Psoas muscle (tissue), 8 donors: ENCODE data around the gene SLC2A2. TPM values are rescaled to one million over a fixed set of nuclear protein-coding genes. Genes with fewer than 3 reads are reported as not detected.
"Not testable (repeated sequence)": the region's sequence is repeated elsewhere in the genome, so short reads cannot be mapped to it uniquely, and the experiment has no call there.

Experiments
- ATAC-seq, 4 donors: fragments of 200-7000 bp; cut with Tn5 transposase; one replicate each; pipeline ENCODE4 v1.9.1; 2020; ENCODE audit warnings: moderate library complexity in 3 of 4, mild to moderate bottlenecking in 2 of 4
- DNase-seq, 2 donors: peaks; one replicate each; pipeline ENCODE4 v3.0.0-alpha.2; 2020
- H3K27ac ChIP-seq: fragments of 200-600 bp; one replicate; pipeline ENCODE4 v1.8.0; 2022
- H3K27me3 ChIP-seq, 3 donors: fragments of 200-600 bp in 1 of 3; one replicate each; pipeline versions ENCODE4 v1.6.1 to v1.8.0; 2013 to 2022; ENCODE audit warnings: low read length in 2 of 3, mild to moderate bottlenecking in 2 of 3, moderate library complexity in 1 of 3; ENCODE audit not compliant: insufficient read depth in 3 of 3
- H3K36me3 ChIP-seq, 2 donors: fragments of 200-600 bp in 1 of 2; one replicate each; pipeline versions ENCODE4 v1.6.1 to v1.8.0; 2013 to 2022; ENCODE audit warnings: low read depth in 1 of 2, mild to moderate bottlenecking in 1 of 2, moderate library complexity in 1 of 2; ENCODE audit not compliant: insufficient read depth in 1 of 2
- H3K4me1 ChIP-seq: fragments of 200-600 bp; one replicate; pipeline ENCODE4 v1.8.0; 2022
- H3K4me3 ChIP-seq: fragments of 200-600 bp; one replicate; pipeline ENCODE4 v1.8.0; 2022; ENCODE audit warnings: mild to moderate bottlenecking
- H3K9me3 ChIP-seq: fragments of 200-600 bp; one replicate; pipeline ENCODE4 v1.8.0; 2022
- WGBS, 3 donors: extraction: QIAGEN DNeasy Blood & Tissue Kit; methylation state at CpG; one replicate each; pipeline versions ENCODE4 v1.1.6 to v1.1.7; 2013; 5-methylcytosine and 5-hydroxymethylcytosine counted together
- intact Hi-C, 2 donors: fragments of 100-400 bp; cut with DNase I; formaldehyde crosslinking; loops; one replicate each; pipeline versions ENCODE4 v1.11.0 to v1.14.2; 2022
- polyA plus RNA-seq, 3 donors: library from polyadenylated mRNA; stranded (reverse); fragments of 200-250 nt; gene quantifications; one replicate each; pipeline ENCODE4 v1.2.3, GENCODE V29; 2013
- total RNA-seq, 4 donors: library from RNA; stranded (reverse); fragmentation: NEBNext Ultra II Directional in 2 of 4; extraction: Animal tissue kit (Norgen Biotek cat#: 25700) in 2 of 4; gene quantifications; one replicate each; pipeline versions ENCODE4 v1.2.1 to v1.2.4, GENCODE V29; 2021 to 2023
- TF ChIP-seq, protein P1 (sequence below): fragments of 200-600 bp; IDR thresholded peaks from one replicate; pipeline ENCODE4 v1.8.0; 2022; ENCODE audit warnings: antibody characterized with exemption
- donor health status: healthy with polysubstance abuse.
- donor health status: DM: no; HTN: no; CAD: no; lungs with moderate emphysema.
- donor health status: Bipolar disorder and iron deficiency.
- donor health status: healthy.
- donor health status: DM: yes; HTN: yes; CAD: no.
- donor health status: DM: no; HTN: no; CAD: no.
- donor health status: DM: no; HTN: no; CAD: no.
- donor health status: DM: yes; HTN: yes; CAD: no.

Gene SLC2A2
- total and polyA plus RNA-seq, 7 donors, result 0.05 TPM; not detected in 6

DNA sequence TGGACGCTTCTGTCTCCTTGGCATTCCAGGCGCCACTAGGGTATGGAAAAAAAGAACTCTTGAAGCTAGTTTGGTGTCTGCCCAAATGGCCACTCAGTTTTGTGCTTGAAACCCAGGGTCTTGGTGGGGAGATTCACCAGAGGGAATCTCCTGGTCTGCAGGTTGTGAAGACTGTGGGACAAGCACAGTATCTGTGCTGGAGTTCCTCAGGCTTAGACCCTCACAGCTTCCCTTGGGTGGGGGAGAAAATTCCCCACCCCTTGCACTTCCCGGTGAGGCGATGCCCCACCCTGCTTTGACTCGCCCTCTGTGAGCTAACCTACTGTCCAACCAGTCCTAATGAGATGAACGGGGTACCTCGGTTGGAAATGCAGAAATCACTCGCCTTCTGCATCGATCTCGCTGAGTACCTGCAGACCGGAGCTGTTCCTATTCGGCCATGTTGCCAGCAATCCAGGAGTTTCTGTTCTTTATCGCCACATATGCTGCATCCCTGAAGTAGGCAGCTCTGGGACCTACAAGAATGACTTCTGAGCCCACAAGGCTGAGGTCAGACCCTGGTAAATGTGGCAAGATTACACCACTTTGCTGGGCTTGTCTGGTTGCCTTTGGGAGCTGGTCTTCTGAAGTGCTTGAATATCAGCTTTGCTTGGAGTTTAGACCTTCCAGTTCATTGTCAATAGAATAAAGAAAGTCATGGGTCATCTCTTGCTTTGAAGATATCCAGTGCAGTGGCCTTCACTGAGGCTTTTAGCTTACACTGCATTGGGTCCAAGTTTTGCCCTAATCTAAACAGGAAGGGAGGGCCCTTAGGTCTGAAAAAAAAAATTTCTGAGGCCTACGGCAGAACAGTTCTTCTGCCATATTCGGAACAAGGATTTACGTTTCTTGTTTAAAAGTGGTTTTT lies 51.0 kb downstream of the SLC2A2 start:
- intact Hi-C loops, result no loop called here
- no peak for ATAC-seq
- Histone ChIP-seq H3K9me3 (no peaks in the 10 kb centered on the region), H3K27ac (no peak overlapping the region), H3K36me3 (no peaks in the 10 kb centered on the region), H3K27me3 (peaks cover 0 to 5% (median 0%) of the 10 kb centered on the region in 3 donors), H3K4me1 (no peaks in the 10 kb centered on the region), H3K4me3 (no peak overlapping the region)
- DNase-seq, result no peak
- TF ChIP-seq, protein P1, sequence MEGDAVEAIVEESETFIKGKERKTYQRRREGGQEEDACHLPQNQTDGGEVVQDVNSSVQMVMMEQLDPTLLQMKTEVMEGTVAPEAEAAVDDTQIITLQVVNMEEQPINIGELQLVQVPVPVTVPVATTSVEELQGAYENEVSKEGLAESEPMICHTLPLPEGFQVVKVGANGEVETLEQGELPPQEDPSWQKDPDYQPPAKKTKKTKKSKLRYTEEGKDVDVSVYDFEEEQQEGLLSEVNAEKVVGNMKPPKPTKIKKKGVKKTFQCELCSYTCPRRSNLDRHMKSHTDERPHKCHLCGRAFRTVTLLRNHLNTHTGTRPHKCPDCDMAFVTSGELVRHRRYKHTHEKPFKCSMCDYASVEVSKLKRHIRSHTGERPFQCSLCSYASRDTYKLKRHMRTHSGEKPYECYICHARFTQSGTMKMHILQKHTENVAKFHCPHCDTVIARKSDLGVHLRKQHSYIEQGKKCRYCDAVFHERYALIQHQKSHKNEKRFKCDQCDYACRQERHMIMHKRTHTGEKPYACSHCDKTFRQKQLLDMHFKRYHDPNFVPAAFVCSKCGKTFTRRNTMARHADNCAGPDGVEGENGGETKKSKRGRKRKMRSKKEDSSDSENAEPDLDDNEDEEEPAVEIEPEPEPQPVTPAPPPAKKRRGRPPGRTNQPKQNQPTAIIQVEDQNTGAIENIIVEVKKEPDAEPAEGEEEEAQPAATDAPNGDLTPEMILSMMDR, result no peak
- 90 to 92% (median 91%) methylated on average over 16 of the region's 16 CpGs for WGBS, 3 donors

DNA sequence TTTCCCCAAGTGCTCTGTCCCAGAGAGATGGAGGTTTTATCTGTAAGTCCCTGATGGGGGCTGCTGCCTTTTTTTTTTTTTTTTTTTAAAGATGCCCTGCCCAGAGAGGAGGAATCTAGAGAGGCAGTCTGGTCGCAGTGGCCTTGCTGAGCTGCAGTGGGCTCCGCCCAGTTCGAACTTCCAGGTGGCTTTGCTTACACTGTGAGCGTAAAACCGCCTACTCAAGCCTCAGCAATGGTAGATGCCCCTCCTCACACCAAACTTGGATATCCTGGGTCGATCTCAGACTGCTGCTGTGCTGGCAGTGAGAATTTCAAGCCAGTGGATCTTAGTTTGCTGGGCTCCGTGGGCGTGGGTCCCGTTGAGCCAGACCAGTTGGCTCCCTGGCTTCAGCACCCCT lies 51.6 kb downstream of the SLC2A2 start:
- no peaks in the 10 kb centered on the region for H3K36me3 ChIP-seq
- no peak overlapping the region for H3K4me3 ChIP-seq
- no peaks in the 10 kb centered on the region for H3K9me3 ChIP-seq
- DNase-seq (no peak), ATAC-seq (no peak)
- no peak overlapping the region for H3K27ac ChIP-seq
- TF ChIP-seq, protein P1, result no peak
- 68 to 83% (median 77%) methylated on average over 9 of the region's 9 CpGs for WGBS, 3 donors
- intact Hi-C loops, result no loop called here
- no peaks in the 10 kb centered on the region for H3K4me1 ChIP-seq
- H3K27me3 ChIP-seq, result peaks cover 0 to 5% (median 0%) of the 10 kb centered on the region in 3 donors

DNA sequence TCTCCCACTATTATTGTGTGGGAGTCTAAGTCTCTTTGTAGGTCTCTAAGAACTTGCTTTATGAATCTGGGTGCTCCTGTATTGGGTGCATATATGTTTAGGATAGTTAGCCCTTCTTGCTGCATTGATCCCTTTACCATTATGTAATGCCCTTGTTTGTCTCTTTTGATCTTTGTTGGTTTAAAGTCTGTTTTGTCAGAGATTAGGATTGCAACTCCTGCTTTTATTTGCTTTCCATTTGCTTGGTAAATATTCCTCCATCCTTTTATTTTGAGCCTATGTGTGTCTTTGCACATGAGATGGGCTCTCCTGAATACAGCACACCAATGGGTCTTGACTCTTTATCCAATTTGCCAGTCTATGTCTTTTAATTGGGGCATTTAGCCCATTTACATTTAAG lies 53.6 kb downstream of the SLC2A2 start:
- ATAC-seq, H3K4me1 ChIP-seq, H3K27me3 ChIP-seq, H3K27ac ChIP-seq, H3K9me3 ChIP-seq, intact Hi-C loops, DNase-seq, H3K4me3 ChIP-seq, H3K36me3 ChIP-seq: not testable (repeated sequence)

DNA sequence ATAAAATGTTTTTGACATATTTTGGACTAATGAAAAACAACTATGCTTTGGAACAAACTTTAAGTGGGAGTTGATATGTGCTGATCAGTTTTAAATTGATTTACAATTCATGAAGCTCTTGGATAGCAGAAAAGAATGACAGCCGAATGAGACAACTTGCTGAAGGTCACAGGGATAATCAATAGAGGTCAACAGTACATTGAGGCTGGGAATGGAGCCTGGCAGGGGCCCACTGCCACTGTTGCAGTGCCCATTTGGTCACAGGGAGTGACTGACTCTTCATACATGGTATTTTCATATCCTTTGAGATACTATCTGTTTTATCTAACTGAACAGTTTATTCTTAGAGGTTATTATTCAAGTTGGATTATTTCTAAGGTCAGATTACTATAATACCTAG lies 59.4 kb downstream of the SLC2A2 start:
- ATAC-seq, result no peak
- intact Hi-C loops, result loop anchor here (5.0 to 10.0 kb wide), 2 partner anchors 598 to 805 kb away; no protein-coding TSS in a partner anchor

DNA sequence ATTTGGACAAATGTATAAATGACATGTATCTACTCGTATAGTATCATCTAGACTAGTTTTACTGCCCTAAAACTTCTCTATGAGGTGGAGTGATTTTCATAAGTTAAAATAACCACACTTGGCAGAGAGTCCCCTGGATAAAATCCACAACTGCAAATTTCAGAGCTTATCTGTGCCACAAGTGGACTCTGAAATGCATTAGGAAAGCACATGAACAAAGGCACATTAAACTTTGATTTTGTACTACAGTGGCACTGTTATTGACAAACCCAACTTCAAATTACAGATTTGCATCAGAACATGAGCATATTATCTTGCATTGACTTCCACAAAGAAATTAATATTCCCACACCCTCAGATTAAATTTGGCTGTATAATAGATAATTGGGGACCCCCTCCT lies 60.0 kb downstream of the SLC2A2 start:
- Histone ChIP-seq H3K36me3 (no peaks in the 10 kb centered on the region), H3K27ac (no peak overlapping the region), H3K27me3 (no peaks in the 10 kb centered on the region), H3K4me3 (no peak overlapping the region), H3K4me1 (no peaks in the 10 kb centered on the region), H3K9me3 (no peaks in the 10 kb centered on the region)
- intact Hi-C loops, result loop anchor here (5.0 to 10.0 kb wide), 2 partner anchors 598 to 806 kb away; no protein-coding TSS in a partner anchor
- TF ChIP-seq, protein P1, result no peak
- DNase-seq (no peak), ATAC-seq (no peak)
- WGBS, 3 donors, result 62 to 74% (median 65%) methylated on average over 1 of the region's 1 CpG

More for the DNA sequence above, 59.4 kb downstream of the SLC2A2 start:
- no peak for DNase-seq
- H3K27ac ChIP-seq, result no peak overlapping the region
- H3K9me3 ChIP-seq, result no peaks in the 10 kb centered on the region
- no peak overlapping the region for H3K4me3 ChIP-seq
- 71 to 75% (median 71%) methylated on average over 1 of the region's 1 CpG for WGBS, 3 donors
- no peaks in the 10 kb centered on the region for H3K36me3 ChIP-seq
- TF ChIP-seq, protein P1, result no peak
- no peaks in the 10 kb centered on the region for H3K4me1 ChIP-seq
- no peaks in the 10 kb centered on the region for H3K27me3 ChIP-seq
